ENCODE results near the gene YPEL3. TPM values are rescaled to one million over a fixed set of nuclear protein-coding genes. Genes with fewer than 3 reads are reported as not detected.
A peak's percentile ranks its signal among the peaks of the same experiment; 100 is the strongest.

YPEL3 gene
- total and polyA plus RNA-seq, 2 experiments from 2014 or later, result 20.1 to 82.1 TPM

GRCh38 chr16:30108059-30108850, 12.2 kb upstream of the YPEL3 start:
- Histone ChIP-seq H2AFZ (no peak overlapping the region), H3K4me3 (no peak overlapping the region), H3K79me2 (peaks cover 36% of the 10 kb centered on the region), H3K4me2 (no peak overlapping the region), H3K27ac (peak overlapping the region; percentile 9), H3K9me2 (replicated peaks; ENCODE audit: insufficient read depth) (no peaks in the 10 kb centered on the region), H3K4me1 (ENCODE audit: insufficient read depth) (peaks cover 29% of the 10 kb centered on the region), H4K20me1 (ENCODE audit: insufficient read depth, poor library complexity, severe bottlenecking) (peaks cover 6% of the 10 kb centered on the region), H3K36me3 (replicated peaks; ENCODE audit: insufficient read depth, low read depth) (no peaks in the 10 kb centered on the region), H3K27me3 (no peaks in the 10 kb centered on the region), H3K9me3 (ENCODE audit: low read depth) (no peaks in the 10 kb centered on the region)
- DNase-seq (ENCODE audit: low spot score), result no peak
- 89% methylated on average over 12 of the region's 15 CpGs for WGBS (ENCODE audit: low lambda C conversion rate, missing lambda C conversion rate)
- TF ChIP-seq EZH2 (IDR thresholded peaks at IDR 0.05; ENCODE audit: borderline replicate concordance), result no peak
- TF ChIP-seq CTCF (IDR thresholded peaks at IDR 0.05; ENCODE audit: poor library complexity), result no peak
- TF ChIP-seq EZH2phosphoT487 (IDR thresholded peaks at IDR 0.05; ENCODE audit: low read depth, severe bottlenecking, unreplicated experiment), result no peak

- 66% methylated on average over 6 of the region's 6 CpGs for WGBS (ENCODE audit: low lambda C conversion rate, missing lambda C conversion rate)
These were observed 8.5 kb upstream of the YPEL3 start for GRCh38 chr16:30104492-30104891.

GRCh38 chr16:30104090-30104489, 8.1 kb upstream of the YPEL3 start:
- Histone ChIP-seq H3K36me3 (replicated peaks; ENCODE audit: insufficient read depth, low read depth) (no peaks in the 10 kb centered on the region), H3K27me3 (no peaks in the 10 kb centered on the region), H4K20me1 (ENCODE audit: insufficient read depth, poor library complexity, severe bottlenecking) (peaks cover 20% of the 10 kb centered on the region), H3K4me2 (peak overlapping the region; percentile 54), H3K4me3 (no peak overlapping the region), H3K9me2 (replicated peaks; ENCODE audit: insufficient read depth) (no peaks in the 10 kb centered on the region), H3K27ac (peak overlapping the region; percentile 86), H3K79me2 (peaks cover 78% of the 10 kb centered on the region), H3K4me1 (ENCODE audit: insufficient read depth) (peaks cover 29% of the 10 kb centered on the region), H3K9me3 (ENCODE audit: low read depth) (no peaks in the 10 kb centered on the region), H2AFZ (no peak overlapping the region)
- 87% methylated on average over 4 of the region's 4 CpGs for WGBS (ENCODE audit: low lambda C conversion rate, missing lambda C conversion rate)
- DNase-seq (ENCODE audit: low spot score), result no peak
- TF ChIP-seq EZH2phosphoT487 (IDR thresholded peaks at IDR 0.05; ENCODE audit: low read depth, severe bottlenecking, unreplicated experiment), result no peak
- no peak for TF ChIP-seq CTCF (IDR thresholded peaks at IDR 0.05; ENCODE audit: poor library complexity)
- no peak for TF ChIP-seq EZH2 (IDR thresholded peaks at IDR 0.05; ENCODE audit: borderline replicate concordance)

More at GRCh38 chr16:30104492-30104891, 8.5 kb upstream of the YPEL3 start:
- peak overlapping the region; percentile 54 for H3K4me2 ChIP-seq
- no peak overlapping the region for H2AFZ ChIP-seq
- peaks cover 17% of the 10 kb centered on the region for H4K20me1 ChIP-seq (ENCODE audit: insufficient read depth, poor library complexity, severe bottlenecking)
- H3K27ac ChIP-seq, result peak overlapping the region; percentile 86
- H3K9me2 ChIP-seq (replicated peaks; ENCODE audit: insufficient read depth), result no peaks in the 10 kb centered on the region
- H3K4me3 ChIP-seq, result no peak overlapping the region
- H3K36me3 ChIP-seq (replicated peaks; ENCODE audit: insufficient read depth, low read depth), result no peaks in the 10 kb centered on the region
- peaks cover 27% of the 10 kb centered on the region for H3K4me1 ChIP-seq (ENCODE audit: insufficient read depth)
- no peaks in the 10 kb centered on the region for H3K27me3 ChIP-seq
- peak; percentile 58 for DNase-seq (ENCODE audit: low spot score)
- TF ChIP-seq EZH2 (IDR thresholded peaks at IDR 0.05; ENCODE audit: borderline replicate concordance) (no peak), CTCF (IDR thresholded peaks at IDR 0.05; ENCODE audit: poor library complexity) (no peak), EZH2phosphoT487 (IDR thresholded peaks at IDR 0.05; ENCODE audit: low read depth, severe bottlenecking, unreplicated experiment) (no peak)
- H3K9me3 ChIP-seq (ENCODE audit: low read depth), result no peaks in the 10 kb centered on the region
- H3K79me2 ChIP-seq, result peaks cover 74% of the 10 kb centered on the region

Data from hepatocyte (in vitro differentiated cells).